GM19099 (cell line): ENCODE results near the gene RPTOR.

Experiments used
- POLR2A ChIP-seq: IDR thresholded peaks from 3 replicates; pipeline ENCODE4 v1.6.1; 2011; ENCODE audit warnings: low read depth; ENCODE audit not compliant: insufficient read length; ENCODE audit errors: extremely low read depth

Gene RPTOR

GRCh38 chr17:80941743-80942422 is 397.2 kb downstream of the RPTOR start:
- TF ChIP-seq POLR2A = no peak

GRCh38 chr17:80942423-80943345 is 398.0 kb downstream of the RPTOR start:
- TF ChIP-seq POLR2A = no peak

GRCh38 chr17:80943346-80944145 is 398.9 kb downstream of the RPTOR start:
- no peak for TF ChIP-seq POLR2A

GRCh38 chr17:80944326-80944725 is 399.7 kb downstream of the RPTOR start:
- no peak for TF ChIP-seq POLR2A

- TF ChIP-seq POLR2A = no peak
Measured at GRCh38 chr17:80945736-80946135, 401.1 kb downstream of the RPTOR start.

GRCh38 chr17:80946449-80946848 is 401.8 kb downstream of the RPTOR start:
- TF ChIP-seq POLR2A = no peak

GRCh38 chr17:80947200-80947940 is 402.7 kb downstream of the RPTOR start:
- no peak for TF ChIP-seq POLR2A

- TF ChIP-seq POLR2A = no peak
Measured at GRCh38 chr17:80948019-80948975, 403.7 kb downstream of the RPTOR start.

GRCh38 chr17:80948976-80949450 is 404.4 kb downstream of the RPTOR start:
- no peak for TF ChIP-seq POLR2A

- no peak for TF ChIP-seq POLR2A
Measured at GRCh38 chr17:80949451-80950421, 405.1 kb downstream of the RPTOR start.

- no peak for TF ChIP-seq POLR2A
Measured at GRCh38 chr17:80950466-80951120, 406.0 kb downstream of the RPTOR start.
